Mesendoderm (in vitro differentiated cells): ENCODE measurements around the gene RALGPS1.

Source experiments
- DNase-seq: peaks from one replicate; pipeline ENCODE4 v3.0.0; 2013
- H2AK5ac ChIP-seq: 2 replicates; pipeline ENCODE4 v1.6.1; 2013; ENCODE audit warnings: low read length, inconsistent platforms
- H2BK120ac ChIP-seq: 2 replicates; pipeline ENCODE4 v1.6.1; 2013; ENCODE audit warnings: low read depth, mild to moderate bottlenecking, low read length, moderate library complexity, mixed read lengths
- H2BK15ac ChIP-seq: replicated peaks from 2 replicates; pipeline ENCODE4 v1.6.1; 2013; ENCODE audit warnings: low read depth, mild to moderate bottlenecking, moderate library complexity
- H2BK5ac ChIP-seq: 2 replicates; pipeline ENCODE4 v1.6.1; 2013; ENCODE audit warnings: low read length, inconsistent platforms
- H3K18ac ChIP-seq: 2 replicates; pipeline ENCODE4 v1.6.1; 2013; ENCODE audit warnings: mild to moderate bottlenecking, low read length, mixed read lengths
- H3K23ac ChIP-seq: one replicate; pipeline ENCODE4 v1.6.1; 2013; ENCODE audit warnings: low read length
- H3K27ac ChIP-seq: 2 replicates; pipeline ENCODE4 v1.5.1; 2013; ENCODE audit warnings: low read depth, mild to moderate bottlenecking, inconsistent platforms, low read length, moderate library complexity
- H3K27me3 ChIP-seq: 2 replicates; pipeline ENCODE4 v1.6.1; 2013; ENCODE audit warnings: low read length, control low read depth, mild to moderate bottlenecking, inconsistent platforms; ENCODE audit not compliant: insufficient read depth, poor library complexity
- H3K36me3 ChIP-seq: 2 replicates; pipeline ENCODE4 v1.6.1; 2013; ENCODE audit warnings: low read length, inconsistent platforms; ENCODE audit not compliant: control insufficient read depth, insufficient read depth
- H3K4ac ChIP-seq: one replicate; pipeline ENCODE4 v1.6.1; 2013; ENCODE audit warnings: low read depth, mild to moderate bottlenecking, low read length, moderate library complexity
- H3K4me1 ChIP-seq: 2 replicates; pipeline ENCODE4 v1.6.1; 2013; ENCODE audit warnings: low read depth, low read length, inconsistent platforms; ENCODE audit not compliant: control insufficient read depth
- H3K4me2 ChIP-seq: 2 replicates; pipeline ENCODE4 v1.6.1; 2013; ENCODE audit warnings: low read length
- H3K4me3 ChIP-seq: 2 replicates; pipeline ENCODE4 v1.5.1; 2013; ENCODE audit warnings: mild to moderate bottlenecking, low read length
- H3K56ac ChIP-seq: one replicate; pipeline ENCODE4 v1.6.1; 2013; ENCODE audit warnings: low read length
- H3K79me1 ChIP-seq: 2 replicates; pipeline ENCODE4 v1.6.1; 2013; ENCODE audit warnings: low read length, inconsistent platforms
- H3K79me2 ChIP-seq: 2 replicates; pipeline ENCODE4 v1.6.1; 2013; ENCODE audit warnings: mild to moderate bottlenecking, low read length; ENCODE audit not compliant: control insufficient read depth, insufficient read depth
- H3K9ac ChIP-seq: 2 replicates; pipeline ENCODE4 v1.6.1; 2013; ENCODE audit warnings: low read length, inconsistent platforms
- H4K5ac ChIP-seq: one replicate; pipeline ENCODE4 v1.6.1; 2013; ENCODE audit warnings: low read length
- H4K8ac ChIP-seq: one replicate; pipeline ENCODE4 v1.6.1; 2013; ENCODE audit warnings: low read depth, mild to moderate bottlenecking, control low read depth, low read length, moderate library complexity
- WGBS: extraction: QIAGEN DNeasy Blood & Tissue Kit; methylation state at CpG from one replicate; pipeline ENCODE4 v1.1.7; 2013; ENCODE audit warnings: low lambda C conversion rate, missing lambda C conversion rate; ENCODE audit not compliant: insufficient coverage; ENCODE audit errors: extremely low coverage; 5-methylcytosine and 5-hydroxymethylcytosine counted together

RALGPS1 gene

DNA sequence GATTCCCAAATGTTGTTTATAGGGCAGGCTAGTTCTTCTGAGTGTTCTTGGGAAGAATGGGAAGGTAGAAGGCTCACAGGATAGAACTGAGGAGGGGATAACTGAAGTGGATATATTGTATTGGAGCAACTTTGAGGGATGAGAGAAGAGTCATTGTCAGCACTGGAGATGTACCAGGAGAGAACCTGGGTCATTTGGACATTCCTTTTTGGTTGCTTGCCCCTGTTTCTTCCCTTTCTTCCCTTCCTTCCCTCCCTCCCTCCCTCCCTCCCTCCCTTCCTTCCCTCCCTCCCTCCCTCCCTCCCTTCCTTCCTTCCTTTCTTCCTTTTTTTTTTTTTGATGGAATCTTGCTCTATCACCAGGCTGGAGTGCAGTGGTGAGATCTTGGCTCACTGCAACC, 45.3 kb downstream of the RALGPS1 start:
- H3K4me3 ChIP-seq = no peak overlapping the region
- no peak overlapping the region for H4K5ac ChIP-seq
- no peaks in the 10 kb centered on the region for H3K79me1 ChIP-seq
- no peak overlapping the region for H3K4me2 ChIP-seq
- no peak overlapping the region for H3K9ac ChIP-seq
- H2BK120ac ChIP-seq = no peak overlapping the region
- no peak overlapping the region for H3K23ac ChIP-seq
- H3K18ac ChIP-seq = no peak overlapping the region
- no peaks in the 10 kb centered on the region for H3K79me2 ChIP-seq
- no peak overlapping the region for H4K8ac ChIP-seq
- no peak overlapping the region for H3K56ac ChIP-seq
- H3K27me3 ChIP-seq = no peaks in the 10 kb centered on the region
- no peaks in the 10 kb centered on the region for H3K36me3 ChIP-seq
- H2BK15ac ChIP-seq = no peak overlapping the region
- no peak overlapping the region for H3K27ac ChIP-seq
- H2BK5ac ChIP-seq = no peak overlapping the region
- DNase-seq = no peak
- no peak overlapping the region for H3K4ac ChIP-seq
- no peaks in the 10 kb centered on the region for H3K4me1 ChIP-seq
- H2AK5ac ChIP-seq = no peak overlapping the region

DNA sequence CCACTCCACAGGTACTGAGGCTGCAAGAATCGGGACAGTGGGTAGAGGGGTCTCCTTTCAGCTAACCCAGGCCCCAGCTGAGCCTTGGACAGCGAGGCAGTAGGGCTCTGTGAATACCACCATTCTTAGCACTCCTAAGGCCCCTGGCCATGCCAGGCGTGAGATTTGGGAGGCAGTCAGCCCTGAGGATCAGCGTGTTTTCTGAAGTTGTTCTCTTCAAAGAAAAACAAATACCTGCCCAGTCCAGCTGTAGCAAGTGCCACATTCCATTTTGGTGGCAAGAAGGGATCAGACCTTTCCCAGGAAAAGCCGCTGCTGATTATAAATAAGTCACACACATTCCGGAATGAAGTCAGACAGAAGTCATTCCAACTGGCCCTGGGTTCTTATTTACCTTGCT, 47.8 kb downstream of the RALGPS1 start:
- Histone ChIP-seq H3K36me3 (no peaks in the 10 kb centered on the region), H3K4me2 (no peak overlapping the region), H3K23ac (no peak overlapping the region), H4K5ac (no peak overlapping the region), H3K4me3 (no peak overlapping the region), H3K27ac (no peak overlapping the region), H3K4me1 (no peaks in the 10 kb centered on the region), H2AK5ac (no peak overlapping the region), H3K4ac (no peak overlapping the region), H3K9ac (no peak overlapping the region), H2BK15ac (no peak overlapping the region), H3K79me2 (no peaks in the 10 kb centered on the region), H3K56ac (no peak overlapping the region), H2BK5ac (no peak overlapping the region), H3K79me1 (no peaks in the 10 kb centered on the region), H3K18ac (no peak overlapping the region), H2BK120ac (no peak overlapping the region), H3K27me3 (no peaks in the 10 kb centered on the region), H4K8ac (no peak overlapping the region)
- WGBS = no CpG with 5 or more reads among the region's 6 CpGs
- no peak for DNase-seq

DNA sequence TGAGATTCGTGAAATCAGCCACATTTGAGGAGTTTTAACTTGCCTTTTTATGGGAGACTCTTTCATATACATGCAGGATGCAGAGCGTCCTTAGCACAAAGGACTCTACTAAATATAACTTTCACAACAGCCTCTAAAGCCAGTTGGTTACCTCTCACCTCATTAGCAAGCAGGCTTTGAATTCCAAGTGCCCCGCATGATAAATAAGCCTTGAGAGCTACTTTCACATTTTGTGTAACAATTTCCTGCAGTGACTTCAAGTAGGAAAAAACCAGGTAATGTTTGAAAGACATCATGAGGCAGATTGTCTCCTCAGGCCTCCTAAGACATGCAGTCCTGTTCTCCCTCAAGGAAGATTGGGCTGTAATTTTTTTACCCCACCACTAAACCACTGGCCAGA, 50.5 kb downstream of the RALGPS1 start:
- Histone ChIP-seq H2BK5ac (no peak overlapping the region), H2BK15ac (no peak overlapping the region), H3K18ac (no peak overlapping the region), H2AK5ac (no peak overlapping the region), H4K5ac (no peak overlapping the region), H4K8ac (no peak overlapping the region), H3K27me3 (no peaks in the 10 kb centered on the region), H3K27ac (no peak overlapping the region), H3K4ac (no peak overlapping the region), H3K79me2 (no peaks in the 10 kb centered on the region), H3K4me1 (no peaks in the 10 kb centered on the region), H3K4me3 (no peak overlapping the region), H3K4me2 (no peak overlapping the region), H3K36me3 (no peaks in the 10 kb centered on the region), H3K56ac (no peak overlapping the region), H3K79me1 (no peaks in the 10 kb centered on the region), H3K23ac (no peak overlapping the region), H2BK120ac (no peak overlapping the region), H3K9ac (no peak overlapping the region)
- DNase-seq = peak; percentile 42
- no CpG with 5 or more reads among the region's 3 CpGs for WGBS

DNA sequence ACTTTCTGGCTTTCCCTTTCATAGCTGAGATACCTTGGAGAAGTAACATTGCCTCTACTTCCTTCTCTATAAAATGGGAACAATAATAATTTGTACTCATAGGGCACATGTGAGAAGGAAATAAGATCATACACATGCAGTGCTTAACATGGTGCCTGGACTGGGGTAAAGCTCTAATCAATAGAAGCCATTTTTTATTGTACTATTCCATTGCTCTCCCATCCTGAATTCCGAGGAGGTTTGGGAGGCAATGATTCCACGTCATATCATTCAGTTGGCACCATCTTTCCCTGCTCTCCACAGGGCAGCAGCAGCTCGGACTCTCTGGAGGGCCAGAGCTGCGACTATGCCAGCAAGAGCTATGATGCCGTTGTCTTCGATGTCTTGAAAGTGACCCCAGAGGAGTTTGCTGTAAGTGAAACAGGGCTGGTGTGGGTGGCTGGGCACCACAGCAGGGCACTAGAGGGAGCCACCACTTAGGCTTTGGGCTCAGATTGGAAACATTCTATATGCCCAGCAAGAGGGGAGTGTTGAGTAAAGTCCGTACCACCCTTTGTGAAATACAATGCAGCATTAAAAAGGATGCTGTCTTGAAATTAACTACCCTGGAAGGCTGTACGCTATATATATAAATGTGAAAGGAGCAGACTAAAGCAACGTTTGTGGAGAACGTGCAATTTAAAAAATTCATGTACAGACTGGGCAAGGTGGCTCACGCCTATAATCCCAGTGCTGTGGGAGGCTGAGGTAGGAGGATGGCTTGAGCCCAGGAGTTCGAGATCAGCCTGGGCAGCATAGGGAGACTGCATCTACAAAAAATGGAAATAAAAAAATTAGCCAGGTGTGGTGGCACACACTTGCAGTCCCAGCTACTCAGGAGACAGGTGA, 51.2 kb downstream of the RALGPS1 start:
- no peak overlapping the region for H3K23ac ChIP-seq
- H3K4ac ChIP-seq = no peak overlapping the region
- H2AK5ac ChIP-seq = no peak overlapping the region
- H3K4me3 ChIP-seq = no peak overlapping the region
- H3K79me1 ChIP-seq = no peaks in the 10 kb centered on the region
- peak; percentile 70 for DNase-seq
- no peak overlapping the region for H2BK5ac ChIP-seq
- H2BK120ac ChIP-seq = no peak overlapping the region
- H2BK15ac ChIP-seq = no peak overlapping the region
- no peak overlapping the region for H3K4me2 ChIP-seq
- WGBS = no CpG with 5 or more reads among the region's 12 CpGs
- H4K8ac ChIP-seq = no peak overlapping the region
- H3K27ac ChIP-seq = no peak overlapping the region
- no peaks in the 10 kb centered on the region for H3K36me3 ChIP-seq
- no peak overlapping the region for H4K5ac ChIP-seq
- no peak overlapping the region for H3K56ac ChIP-seq
- H3K9ac ChIP-seq = no peak overlapping the region
- no peaks in the 10 kb centered on the region for H3K79me2 ChIP-seq
- no peak overlapping the region for H3K18ac ChIP-seq
- no peaks in the 10 kb centered on the region for H3K4me1 ChIP-seq
- no peaks in the 10 kb centered on the region for H3K27me3 ChIP-seq

DNA sequence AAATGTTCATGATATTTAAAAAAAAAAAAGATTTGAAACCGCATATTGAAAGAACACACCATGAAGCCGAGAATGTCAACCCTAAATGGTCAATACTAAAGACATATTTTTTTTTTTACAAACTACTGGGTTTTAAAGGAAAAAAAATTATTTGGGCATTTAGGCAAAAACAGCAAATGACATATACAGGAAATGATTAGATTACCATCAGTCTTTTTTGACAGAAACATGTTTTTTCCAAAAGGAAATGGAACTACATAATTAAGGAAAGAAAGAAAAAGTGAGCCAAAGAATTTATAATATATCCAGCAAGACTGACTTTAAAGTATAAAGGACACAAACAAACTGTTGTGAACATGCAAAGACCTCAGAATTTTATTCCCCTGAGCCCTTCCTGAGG, 56.7 kb downstream of the RALGPS1 start:
- no CpG with 5 or more reads among the region's 2 CpGs for WGBS
- Histone ChIP-seq H3K4me2 (no peak overlapping the region), H3K4me3 (no peak overlapping the region), H3K27me3 (no peaks in the 10 kb centered on the region), H4K5ac (no peak overlapping the region), H3K56ac (no peak overlapping the region), H3K9ac (no peak overlapping the region), H2BK15ac (no peak overlapping the region), H3K4ac (no peak overlapping the region), H3K18ac (no peak overlapping the region), H3K36me3 (no peaks in the 10 kb centered on the region), H4K8ac (no peak overlapping the region), H3K23ac (no peak overlapping the region), H2BK5ac (no peak overlapping the region), H2BK120ac (no peak overlapping the region), H3K79me1 (no peaks in the 10 kb centered on the region), H3K79me2 (no peaks in the 10 kb centered on the region), H3K27ac (no peak overlapping the region), H2AK5ac (no peak overlapping the region), H3K4me1 (no peaks in the 10 kb centered on the region)
- no peak for DNase-seq
